Activated CD4-positive, CD25-positive, alpha-beta regulatory T cell (primary cell): ENCODE data around the gene SNAP47.
A peak's percentile ranks its signal among the peaks of the same experiment; 100 is the strongest.

Experiments used
- DNase-seq, 4 experiments: peaks; one replicate each; lab custom pipeline; 2025; lab: John Stamatoyannopoulos, UW

Gene SNAP47

GRCh38 chr1:227749916-227750710 is 14.9 kb downstream of the SNAP47 start:
- no peak for DNase-seq

- no peak for DNase-seq
These were observed 18.9 kb downstream of the SNAP47 start for GRCh38 chr1:227753999-227754711.

- DNase-seq, result no peak
These were observed 19.7 kb downstream of the SNAP47 start for GRCh38 chr1:227754958-227755357.

GRCh38 chr1:227756172-227756959 is 21.1 kb downstream of the SNAP47 start:
- DNase-seq, result no peak

- no peak for DNase-seq
These were observed 22.5 kb downstream of the SNAP47 start for GRCh38 chr1:227757781-227758180.

- no peak for DNase-seq
These were observed 23.1 kb downstream of the SNAP47 start for GRCh38 chr1:227758366-227758765.

- DNase-seq, result no peak
These were observed 24.4 kb downstream of the SNAP47 start for GRCh38 chr1:227759341-227760300.

- no peak for DNase-seq
These were observed 25.1 kb downstream of the SNAP47 start for GRCh38 chr1:227760377-227760776.

- DNase-seq, result no peak
These were observed 26.5 kb downstream of the SNAP47 start for GRCh38 chr1:227761621-227762230.

GRCh38 chr1:227762231-227762911 is 27.1 kb downstream of the SNAP47 start:
- DNase-seq, result peak; percentile 57 to 77 (median 72)

GRCh38 chr1:227763246-227764018 is 28.2 kb downstream of the SNAP47 start:
- DNase-seq, result no peak

- no peak for DNase-seq
These were observed 28.8 kb downstream of the SNAP47 start for GRCh38 chr1:227764019-227764391.

GRCh38 chr1:227765261-227766014 is 30.2 kb downstream of the SNAP47 start:
- no peak for DNase-seq

GRCh38 chr1:227766015-227766634 is 30.9 kb downstream of the SNAP47 start:
- peak in 3 of 4 experiments; percentile 31 to 68 (median 61) for DNase-seq

- DNase-seq, result no peak
These were observed 31.5 kb downstream of the SNAP47 start for GRCh38 chr1:227766653-227767277.

GRCh38 chr1:227767401-227768124 is 32.3 kb downstream of the SNAP47 start:
- DNase-seq, result no peak

- no peak for DNase-seq
These were observed 32.8 kb downstream of the SNAP47 start for GRCh38 chr1:227768125-227768439.
